HG03469 (cell line): ENCODE measurements around the gene VGF.

Experiments used
- ATAC-seq: cut with Tn5 transposase; IDR thresholded peaks from one replicate; pipeline ENCODE4 v1.9.1; 2021; ENCODE audit warnings: mild to moderate bottlenecking, moderate library complexity, moderate number of reproducible peaks; ENCODE audit not compliant: unreplicated experiment

Gene VGF

GRCh38 chr7:101166909-101167644 is 1.7 kb upstream of the VGF start:
- no peak for ATAC-seq

- ATAC-seq: no peak
Measured at GRCh38 chr7:101166648-101166908, 1.2 kb upstream of the VGF start.

GRCh38 chr7:101165958-101166647 is 734 bp upstream of the VGF start:
- ATAC-seq: no peak

DNA sequence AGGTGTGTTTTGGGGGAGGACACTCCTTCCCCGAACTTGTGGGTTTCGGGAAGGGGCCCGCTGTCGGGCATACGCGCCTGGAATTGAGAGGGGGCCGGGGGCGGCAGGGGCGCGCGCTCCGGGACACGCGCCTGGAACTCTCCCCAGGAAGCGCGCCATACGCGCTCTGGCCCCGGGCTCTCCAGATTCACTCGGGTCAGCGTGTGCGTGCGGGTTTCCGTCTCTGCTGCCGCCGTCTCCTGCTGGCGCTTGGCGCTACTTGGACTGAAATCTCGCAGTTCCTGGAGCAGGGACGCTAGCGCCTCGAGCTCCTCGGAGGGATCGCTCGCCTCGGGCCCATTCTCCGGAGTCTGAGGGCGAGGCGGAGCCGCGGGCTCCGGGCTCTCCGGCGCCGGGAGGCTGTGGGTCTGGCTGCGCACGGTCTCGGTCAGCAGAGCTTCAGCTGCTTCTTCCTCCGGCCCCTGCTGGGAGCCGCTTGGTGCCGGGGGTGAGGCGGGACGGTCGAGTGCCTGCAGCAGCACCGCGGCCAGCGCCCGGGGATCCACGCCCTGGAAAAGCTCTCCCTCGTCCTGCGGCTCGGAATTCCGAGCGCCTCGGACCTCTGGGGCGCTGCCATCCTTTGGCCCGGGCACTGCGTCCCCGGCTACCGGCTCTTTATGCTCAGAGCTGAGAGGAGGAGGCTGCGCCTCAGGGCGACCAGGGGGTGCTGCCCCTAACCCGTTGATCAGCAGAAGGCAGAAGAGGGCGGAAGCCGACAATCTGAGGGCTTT is 1.1 kb downstream of the VGF start:
- no peak for ATAC-seq

DNA sequence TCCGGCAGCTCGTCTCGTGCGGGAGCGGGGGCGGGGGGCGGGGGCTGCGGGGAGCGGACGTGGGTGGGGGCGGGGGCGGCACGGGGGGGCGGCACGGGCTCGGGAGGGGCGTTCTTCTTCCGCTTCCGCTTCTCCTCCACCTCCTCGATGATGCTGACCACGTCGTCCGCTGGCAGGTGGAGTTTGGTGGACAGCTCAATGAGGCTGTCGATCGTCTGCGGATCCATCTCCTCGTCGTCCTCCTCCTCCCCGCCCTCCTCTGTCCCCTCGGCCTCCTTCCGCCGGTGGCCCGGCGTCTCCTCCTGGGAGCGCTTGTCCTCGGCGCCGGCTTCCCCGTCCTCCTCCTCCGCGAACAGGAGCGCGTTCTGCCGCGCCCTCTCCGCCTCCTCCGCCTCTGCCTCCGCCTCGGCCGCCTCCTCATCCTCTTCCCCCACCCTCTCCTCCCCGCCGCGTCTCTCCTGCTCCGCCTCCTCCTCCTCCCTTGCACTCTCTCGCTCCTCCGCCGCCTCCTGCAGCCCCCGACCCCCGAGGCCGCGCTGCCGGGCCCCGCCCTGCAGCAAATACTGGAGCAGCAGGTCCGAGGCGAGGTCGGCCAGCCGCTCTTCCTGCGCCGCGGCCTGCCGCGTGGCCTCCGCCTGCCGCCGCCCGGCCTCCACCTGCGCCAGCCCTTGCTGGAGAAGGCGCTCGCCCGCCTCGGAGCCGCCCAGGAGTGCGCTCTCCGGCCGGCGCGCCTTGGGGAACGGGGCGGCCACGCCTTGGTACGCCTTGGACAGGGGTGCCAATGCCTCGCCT is 1.9 kb downstream of the VGF start:
- no peak for ATAC-seq

DNA sequence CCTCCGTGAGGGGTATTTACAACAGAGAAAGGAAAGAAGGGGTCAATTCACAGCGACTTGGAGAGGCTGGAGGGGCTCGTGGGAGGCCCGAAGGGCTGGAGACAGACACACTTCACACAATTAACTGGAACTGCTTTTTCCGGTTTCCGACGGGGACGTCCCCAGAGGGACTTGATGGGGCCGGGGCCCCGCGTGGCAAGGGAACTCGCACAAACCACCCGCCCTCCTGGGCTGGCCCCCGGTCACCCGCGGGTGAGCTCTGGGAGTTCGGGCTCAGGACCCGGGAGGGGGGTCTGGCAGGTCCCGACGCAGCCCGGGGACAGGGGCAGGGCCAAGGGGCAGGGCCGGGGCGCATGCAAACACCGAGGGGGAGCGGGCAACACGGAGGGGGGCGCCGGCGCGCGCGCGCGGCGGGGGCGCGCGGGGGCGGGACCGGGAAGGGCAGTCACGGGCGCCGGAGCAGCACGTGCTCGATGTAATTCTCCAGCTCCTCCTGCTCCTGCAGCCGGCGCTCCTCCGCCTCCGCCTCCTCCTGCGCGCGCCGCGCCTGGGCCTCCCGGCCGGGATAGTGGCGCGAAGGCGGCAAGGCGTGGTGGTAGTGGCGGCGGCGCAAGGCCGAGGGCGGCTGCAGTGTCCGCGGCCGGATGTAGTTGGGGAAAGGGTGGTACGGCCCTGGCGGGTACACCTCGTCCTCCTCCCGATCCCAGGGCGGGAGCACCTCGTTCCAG is 2.7 kb downstream of the VGF start:
- no peak for ATAC-seq

GRCh38 chr7:101161692-101162471 is 3.5 kb downstream of the VGF start:
- no peak for ATAC-seq

DNA sequence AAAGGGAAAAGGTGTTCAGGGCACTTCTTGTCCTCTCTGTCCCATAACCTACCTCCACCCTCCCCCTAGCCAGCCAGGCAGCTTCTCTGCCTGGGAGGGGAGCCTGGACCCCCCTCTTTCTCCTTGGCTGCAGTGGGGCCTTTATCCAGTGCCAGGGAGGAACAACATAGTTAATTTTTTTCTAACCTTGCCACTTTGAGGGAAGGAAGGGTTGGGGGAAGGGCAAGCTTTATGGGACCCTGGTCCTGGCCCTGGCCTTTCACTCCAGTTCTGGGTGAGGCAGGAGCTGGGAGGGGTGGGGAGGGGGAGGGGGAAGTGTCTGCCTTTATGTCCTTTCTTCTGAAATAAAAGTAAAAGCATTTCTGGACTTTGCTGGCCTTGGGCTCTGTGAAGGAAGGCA is 4.5 kb downstream of the VGF start:
- no peak for ATAC-seq

- ATAC-seq: no peak
Measured at GRCh38 chr7:101159696-101160674, 5.4 kb downstream of the VGF start.

DNA sequence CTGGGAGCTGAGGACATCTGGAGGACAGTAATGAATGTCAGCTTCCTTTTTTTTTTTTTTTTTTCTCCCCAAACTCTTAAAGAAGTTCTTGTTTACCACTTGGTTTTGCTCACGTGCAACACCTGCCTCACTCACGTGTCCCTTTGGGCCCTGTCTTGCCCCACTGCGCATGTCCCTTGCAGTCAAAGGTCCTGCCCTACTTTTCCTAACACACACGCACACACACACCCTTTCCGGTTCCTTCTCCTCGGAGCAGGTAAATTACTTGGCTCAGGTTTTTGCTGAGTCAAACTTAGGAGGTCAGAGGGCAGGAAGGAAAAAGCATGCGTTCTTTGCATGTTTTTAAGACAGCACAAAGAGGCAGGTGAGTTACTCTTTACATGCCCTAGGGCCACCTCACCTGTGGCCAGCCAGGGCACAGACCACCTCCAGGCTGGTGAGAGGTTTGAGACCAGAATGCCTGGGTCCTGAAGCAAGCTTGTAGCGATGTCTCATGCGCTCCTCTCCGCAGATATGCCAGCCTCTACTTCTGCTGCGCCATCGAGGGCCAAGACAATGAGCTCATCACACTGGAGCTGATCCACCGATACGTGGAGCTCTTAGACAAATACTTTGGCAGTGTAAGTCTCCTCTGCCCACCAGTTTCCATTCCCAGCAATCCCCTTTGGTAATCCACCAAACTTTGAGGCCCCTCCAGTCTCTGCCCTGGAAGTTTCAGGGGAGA is 8.3 kb downstream of the VGF start:
- no peak for ATAC-seq

DNA sequence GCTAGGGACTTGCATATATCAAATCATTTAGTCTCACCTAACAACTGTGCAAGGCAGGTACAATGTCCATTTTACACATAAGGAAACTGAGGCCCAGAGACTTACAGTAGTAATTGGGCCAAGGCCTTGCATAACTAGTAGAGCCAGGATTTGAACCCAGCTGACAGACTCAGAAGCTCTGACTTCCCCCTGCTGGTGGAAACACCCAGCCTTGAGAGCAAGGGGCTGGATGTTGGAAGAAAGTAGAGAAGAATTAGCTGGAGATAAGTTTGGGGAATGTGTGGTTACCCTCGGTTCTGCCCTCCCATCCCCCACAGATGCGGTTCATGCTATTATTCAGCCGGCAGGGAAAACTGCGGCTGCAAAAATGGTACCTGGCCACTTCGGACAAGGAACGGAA is 9.1 kb downstream of the VGF start:
- ATAC-seq: no peak

- ATAC-seq: no peak
Measured at GRCh38 chr7:101155303-101155702, 10.1 kb downstream of the VGF start.

- ATAC-seq: no peak
Measured at GRCh38 chr7:101154693-101155102, 10.7 kb downstream of the VGF start.

- no peak for ATAC-seq
Measured at GRCh38 chr7:101153969-101154692, 11.2 kb downstream of the VGF start, which contains the start of gene AP1S1. Gene AP1S1 (plus strand): TSS chr7:101154476. CDS start chr7:101154515, 39 bp downstream.

DNA sequence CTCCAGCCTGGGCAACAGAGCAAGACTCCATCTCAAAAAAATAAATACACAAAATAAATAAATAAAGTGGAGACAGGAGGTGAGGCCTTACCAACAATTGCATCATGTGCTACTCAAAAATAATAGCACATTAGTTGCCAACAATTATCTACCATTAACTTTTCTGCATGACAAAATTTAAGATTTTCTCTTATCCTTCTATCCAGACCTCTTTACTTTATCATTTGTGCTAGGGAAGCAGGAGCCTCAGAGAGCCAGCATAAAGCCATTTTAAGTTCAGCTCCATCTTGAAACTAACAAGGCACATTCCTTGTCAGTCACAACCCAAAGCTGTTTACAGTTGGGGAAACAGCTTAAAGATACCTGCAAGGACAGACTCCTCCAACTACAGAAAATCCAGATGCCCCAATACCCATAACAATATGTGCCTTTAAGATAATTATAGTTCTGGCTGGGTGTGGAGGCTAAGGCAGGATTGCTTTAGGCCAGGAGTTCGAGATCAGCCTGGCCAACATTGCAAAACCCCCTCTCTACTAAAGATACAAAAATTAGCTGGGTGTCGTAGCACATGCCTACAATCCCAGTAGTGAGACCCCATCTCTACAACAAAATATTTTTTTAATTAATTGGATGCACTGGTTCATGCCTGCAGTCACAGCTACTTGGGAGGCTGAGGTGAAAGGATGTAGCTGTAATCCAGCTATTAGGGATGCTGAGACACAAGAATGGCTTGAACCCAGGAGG is 13.3 kb downstream of the VGF start:
- no peak for ATAC-seq

GRCh38 chr7:101140746-101141382 is 24.5 kb downstream of the VGF start:
- no peak for ATAC-seq
